ENCODE data around the gene NAA25.

Gene NAA25

GRCh38 chr12:112035219-112035785, 73.3 kb downstream of the NAA25 start:
- H3K9me3 ChIP-seq (replicated peaks in 1 of 11): no peaks in the 10 kb centered on the region
- no peak overlapping the region for H3K9ac ChIP-seq
- no peaks in the 10 kb centered on the region for H3K27me3 ChIP-seq
- H3K27ac ChIP-seq: no peak overlapping the region
- H3K4me3 ChIP-seq: no peak overlapping the region
- no peaks in the 10 kb centered on the region for H3K4me1 ChIP-seq
- H4K20me1 ChIP-seq: peaks cover 0 to 26% (median 0%) of the 10 kb centered on the region in 11 experiments; a peak in 5 of 22 replicates
- TF ChIP-seq Cebpa-rat (IDR thresholded peaks at IDR 0.05): no peak
- H3K36me3 ChIP-seq: peaks cover 91 to 99% (median 98%) of the 10 kb centered on the region in 11 experiments
- H3K4me2 ChIP-seq: no peak overlapping the region

DNA sequence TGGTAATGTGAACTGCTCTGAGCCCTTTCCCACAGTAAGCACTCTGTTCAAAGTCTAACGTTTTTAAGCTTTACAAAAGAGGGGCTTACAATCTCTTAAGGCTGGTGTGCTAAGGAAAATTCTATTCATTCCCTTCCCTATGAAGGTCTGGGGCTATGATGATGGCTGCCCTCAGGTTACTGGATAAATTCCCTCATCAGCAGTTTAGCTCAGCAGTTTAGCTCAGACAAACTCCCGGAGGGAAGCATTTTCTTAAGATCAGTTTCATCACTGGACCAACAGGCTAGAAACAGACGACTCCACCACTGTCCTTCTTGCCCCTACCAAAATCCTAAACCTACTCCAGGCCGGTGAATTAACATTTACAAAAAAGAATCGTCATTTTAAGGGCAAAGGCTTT, 76.3 kb downstream of the NAA25 start:
- peaks cover 82 to 99% (median 98%) of the 10 kb centered on the region in 11 experiments for H3K36me3 ChIP-seq
- no peaks in the 10 kb centered on the region for H3K9me3 ChIP-seq (replicated peaks in 1 of 11)
- no peak overlapping the region for H3K9ac ChIP-seq
- no peak overlapping the region for H3K4me3 ChIP-seq
- no peak for TF ChIP-seq Cebpa-rat (IDR thresholded peaks at IDR 0.05)
- peaks cover 0 to 15% (median 9%) of the 10 kb centered on the region in 10 experiments; a peak in 12 of 20 replicates for H3K4me1 ChIP-seq
- H3K27me3 ChIP-seq: no peaks in the 10 kb centered on the region
- peaks cover 0 to 26% (median 8%) of the 10 kb centered on the region in 11 experiments; a peak in 7 of 22 replicates for H4K20me1 ChIP-seq
- no peak overlapping the region for H3K27ac ChIP-seq
- H3K4me2 ChIP-seq: no peak overlapping the region

DNA sequence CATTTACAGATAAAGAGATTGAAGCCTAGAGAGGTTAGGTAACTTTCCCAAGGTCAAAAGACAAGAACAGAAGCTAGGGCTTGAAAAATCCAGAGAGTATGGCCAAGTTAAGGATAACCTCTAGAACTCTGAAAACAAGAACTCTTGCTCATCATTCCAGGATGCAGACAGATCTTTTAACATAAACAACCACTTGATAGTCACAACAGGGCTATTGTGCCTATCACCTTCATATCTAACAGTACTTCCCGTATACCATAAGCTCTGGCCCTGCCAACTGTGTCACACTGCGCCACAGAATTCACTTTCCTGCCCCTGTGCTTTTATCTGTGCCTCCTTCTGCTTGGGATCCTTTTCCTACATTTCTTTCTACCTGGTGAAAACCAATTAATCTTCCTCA, 77.1 kb downstream of the NAA25 start:
- peaks cover 0 to 23% (median 10%) of the 10 kb centered on the region in 11 experiments; a peak in 7 of 22 replicates for H4K20me1 ChIP-seq

GRCh38 chr12:112029301-112029700, 79.3 kb downstream of the NAA25 start:
- Histone ChIP-seq H3K27ac (0 out of 22 replicates have a peak overlapping the region, but pooled peaks of 1 of the 11 experiments have one; percentile 26), H4K20me1 (peaks cover 0 to 37% (median 17%) of the 10 kb centered on the region in 11 experiments; a peak in 12 of 22 replicates), H3K27me3 (no peaks in the 10 kb centered on the region), H3K9me3 (replicated peaks in 1 of 11) (no peaks in the 10 kb centered on the region), H3K9ac (no peak overlapping the region), H3K4me2 (peak overlapping the region in 6 of 11 experiments; percentile 6 to 47 (median 32); a peak in 8 of 22 replicates), H3K4me1 (peaks cover 8 to 31% (median 19%) of the 10 kb centered on the region in 10 experiments), H3K36me3 (peaks cover 59 to 98% (median 86%) of the 10 kb centered on the region in 11 experiments), H3K4me3 (no peak overlapping the region)
- no peak for TF ChIP-seq Cebpa-rat (IDR thresholded peaks at IDR 0.05)

More for the DNA sequence above, 77.1 kb downstream of the NAA25 start:
- Histone ChIP-seq H3K9me3 (replicated peaks in 1 of 11) (no peaks in the 10 kb centered on the region), H3K36me3 (peaks cover 77 to 98% (median 91%) of the 10 kb centered on the region in 11 experiments), H3K27me3 (no peaks in the 10 kb centered on the region), H3K27ac (no peak overlapping the region), H3K9ac (no peak overlapping the region), H3K4me2 (no peak overlapping the region), H3K4me1 (peaks cover 0 to 20% (median 9%) of the 10 kb centered on the region in 10 experiments; a peak in 15 of 20 replicates), H3K4me3 (no peak overlapping the region)
- TF ChIP-seq Cebpa-rat (IDR thresholded peaks at IDR 0.05): no peak

DNA sequence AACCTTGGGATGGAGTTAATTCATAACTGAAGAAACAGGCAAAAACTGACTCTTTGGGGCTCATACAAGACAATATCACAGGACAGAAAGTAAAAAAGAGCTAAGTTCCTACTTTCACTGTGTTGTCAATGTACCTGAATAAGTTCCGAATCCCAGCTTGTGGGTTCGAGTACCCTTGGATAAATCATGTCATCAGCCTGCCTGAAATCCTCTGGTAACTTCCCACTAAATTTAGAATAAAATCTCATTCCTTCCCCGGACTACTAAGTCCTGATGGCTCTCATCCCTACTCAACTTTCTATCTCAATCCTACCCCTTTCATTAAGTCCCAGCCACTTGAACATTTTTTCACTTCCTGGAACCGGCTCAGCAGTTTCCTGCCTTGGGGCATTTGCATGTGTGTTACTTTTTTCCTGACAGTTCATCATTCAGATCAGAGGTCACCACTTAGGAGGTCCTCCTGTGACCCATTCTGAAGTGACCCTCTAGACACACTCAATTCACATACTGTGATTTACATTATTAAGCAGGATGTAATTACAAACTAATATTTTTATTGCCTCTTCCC, 82.7 kb downstream of the NAA25 start:
- Histone ChIP-seq H4K20me1 (peaks cover 20 to 71% (median 45%) of the 10 kb centered on the region in 11 experiments; a peak in 21 of 22 replicates), H3K27me3 (no peaks in the 10 kb centered on the region), H3K9ac (no peak overlapping the region), H3K4me2 (peak overlapping the region in 9 of 11 experiments; percentile 17 to 76 (median 27); a peak in 16 of 22 replicates), H3K36me3 (peaks cover 62 to 98% (median 86%) of the 10 kb centered on the region in 11 experiments), H3K27ac (peak overlapping the region in 4 of 11 experiments; percentile 6 to 47 (median 24); a peak in 6 of 22 replicates), H3K9me3 (replicated peaks in 1 of 11) (no peaks in the 10 kb centered on the region), H3K4me1 (peaks cover 8 to 31% (median 19%) of the 10 kb centered on the region in 10 experiments), H3K4me3 (no peak overlapping the region)
- no peak for TF ChIP-seq Cebpa-rat (IDR thresholded peaks at IDR 0.05)

- peaks cover 8 to 19% (median 15%) of the 10 kb centered on the region in 10 experiments for H3K4me1 ChIP-seq
- H3K4me3 ChIP-seq: no peak overlapping the region
- no peak overlapping the region for H3K27ac ChIP-seq
- peaks cover 40 to 89% (median 59%) of the 10 kb centered on the region in 11 experiments; a peak in 21 of 22 replicates for H4K20me1 ChIP-seq
- H3K9me3 ChIP-seq (replicated peaks in 1 of 11): no peaks in the 10 kb centered on the region
- no peak for TF ChIP-seq Cebpa-rat (IDR thresholded peaks at IDR 0.05)
- no peak overlapping the region for H3K9ac ChIP-seq
- H3K4me2 ChIP-seq: no peak overlapping the region
- H3K36me3 ChIP-seq: peaks cover 65 to 98% (median 86%) of the 10 kb centered on the region in 11 experiments
- H3K27me3 ChIP-seq: no peaks in the 10 kb centered on the region
Measured at GRCh38 chr12:112023759-112024396, 84.7 kb downstream of the NAA25 start.

GRCh38 chr12:112022241-112023016, 86.2 kb downstream of the NAA25 start:
- Histone ChIP-seq H3K4me2 (no peak overlapping the region), H4K20me1 (peaks cover 50 to 89% (median 74%) of the 10 kb centered on the region in 11 experiments; a peak in 21 of 22 replicates), H3K4me1 (peaks cover 8 to 23% (median 15%) of the 10 kb centered on the region in 10 experiments), H3K36me3 (peaks cover 63 to 98% (median 85%) of the 10 kb centered on the region in 11 experiments), H3K27me3 (no peaks in the 10 kb centered on the region), H3K4me3 (no peak overlapping the region), H3K27ac (no peak overlapping the region; a peak in 1 of 22 replicates), H3K9me3 (replicated peaks in 1 of 11) (no peaks in the 10 kb centered on the region), H3K9ac (no peak overlapping the region)
- no peak for TF ChIP-seq Cebpa-rat (IDR thresholded peaks at IDR 0.05)

DNA sequence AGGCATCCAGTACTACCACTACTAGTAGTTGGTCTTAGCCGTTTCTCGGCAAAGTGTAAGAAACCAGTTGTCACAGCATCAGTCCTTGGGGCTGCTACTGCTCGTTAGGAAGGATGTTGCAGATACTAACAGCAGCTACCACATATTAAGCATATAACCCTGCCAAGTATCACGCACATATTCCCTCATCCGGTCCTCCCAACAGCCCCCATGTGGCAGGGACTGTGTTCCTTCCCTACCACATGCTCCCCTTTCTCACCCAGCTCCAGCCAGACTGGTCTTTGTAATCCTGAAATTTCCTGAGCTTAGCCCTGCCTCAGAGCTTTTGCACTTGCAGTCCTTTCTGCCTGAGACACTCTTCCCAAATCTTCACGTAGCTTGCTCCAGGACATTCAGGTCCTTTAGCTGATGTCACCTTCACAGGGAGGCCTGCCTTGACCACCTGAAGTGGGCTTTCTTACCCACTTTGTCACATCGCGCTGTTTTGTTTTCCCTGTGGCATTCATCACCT, 87.6 kb downstream of the NAA25 start:
- Histone ChIP-seq H3K27me3 (no peaks in the 10 kb centered on the region), H3K9me3 (replicated peaks in 1 of 11) (peaks cover 0 to 4% (median 1%) of the 10 kb centered on the region in 11 experiments; a peak in 7 of 22 replicates), H3K9ac (peak overlapping the region in 1 of 11 experiments; percentile 7; a peak in 2 of 22 replicates), H4K20me1 (peaks cover 64 to 97% (median 85%) of the 10 kb centered on the region in 11 experiments; a peak in 21 of 22 replicates), H3K4me3 (no peak overlapping the region), H3K27ac (no peak overlapping the region), H3K36me3 (peaks cover 74 to 100% (median 94%) of the 10 kb centered on the region in 11 experiments), H3K4me1 (peaks cover 5 to 21% (median 8%) of the 10 kb centered on the region in 10 experiments), H3K4me2 (no peak overlapping the region)
- TF ChIP-seq Cebpa-rat (IDR thresholded peaks at IDR 0.05): no peak
